Left ventricle myocardium superior (tissue), 1 donor: Measurements from ENCODE around the gene TCF7L2. TPM values are rescaled to one million over a fixed set of nuclear protein-coding genes. Genes with fewer than 3 reads are reported as not detected.
"Not testable (repeated sequence)": the region's sequence is repeated elsewhere in the genome, so short reads cannot be mapped to it uniquely, and the experiment has no call there.

Experiments
- ATAC-seq: fragments of 200-7000 bp; cut with Tn5 transposase; one replicate; pipeline ENCODE4 v1.9.1; 2020; ENCODE audit warnings: mild to moderate bottlenecking, moderate library complexity
- DNase-seq: peaks from one replicate; pipeline ENCODE4 v3.0.0-alpha.2; 2020
- intact Hi-C: fragments of 100-400 bp; cut with micrococcal nuclease; formaldehyde crosslinking; loops from one replicate; pipeline ENCODE4 v1.11.0; 2022
- total RNA-seq: library from RNA; stranded (reverse); fragmentation: NEBNext Ultra II Directional; extraction: Animal tissue kit (Norgen Biotek cat#: 25700); gene quantifications from one replicate; pipeline ENCODE4 v1.2.1, GENCODE V29; 2021
- donor health status: DM: no; HTN: yes; CAD: no; lungs with severe emphysema.

Gene TCF7L2
- total RNA-seq, 1 donor from 2014 or later, result 13.5 TPM

DNA sequence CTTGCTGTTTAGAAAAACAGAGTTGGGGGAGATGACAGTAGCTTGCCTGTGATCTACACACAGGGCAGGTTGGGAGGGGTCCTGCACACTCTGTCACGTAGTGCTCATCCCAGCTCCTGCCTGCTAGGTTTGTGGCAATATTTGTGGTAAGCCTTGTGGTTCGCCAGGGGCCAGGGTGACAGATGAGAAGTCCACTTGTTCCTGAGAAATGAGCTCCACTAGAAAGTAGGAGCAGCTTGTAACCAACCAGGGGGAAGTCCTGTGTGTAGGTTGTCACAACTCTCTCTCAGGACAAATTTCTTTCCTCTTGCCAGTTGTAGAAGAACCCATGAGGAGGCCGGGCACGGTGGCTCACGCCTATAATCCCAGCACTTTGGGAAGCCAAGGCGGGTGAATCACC lies 147.0 kb downstream of the TCF7L2 start:
- intact Hi-C loops, result no loop called here
- DNase-seq (no peak), ATAC-seq (no peak)

GRCh38 chr10:113099431-113100183 lies 149.6 kb downstream of the TCF7L2 start:
- no peak for DNase-seq
- intact Hi-C loops, result no loop called here
- ATAC-seq, result no peak

- ATAC-seq, result no peak
- intact Hi-C loops, result no loop called here
- DNase-seq, result no peak
These were observed 150.2 kb downstream of the TCF7L2 start for GRCh38 chr10:113100281-113100680.

DNA sequence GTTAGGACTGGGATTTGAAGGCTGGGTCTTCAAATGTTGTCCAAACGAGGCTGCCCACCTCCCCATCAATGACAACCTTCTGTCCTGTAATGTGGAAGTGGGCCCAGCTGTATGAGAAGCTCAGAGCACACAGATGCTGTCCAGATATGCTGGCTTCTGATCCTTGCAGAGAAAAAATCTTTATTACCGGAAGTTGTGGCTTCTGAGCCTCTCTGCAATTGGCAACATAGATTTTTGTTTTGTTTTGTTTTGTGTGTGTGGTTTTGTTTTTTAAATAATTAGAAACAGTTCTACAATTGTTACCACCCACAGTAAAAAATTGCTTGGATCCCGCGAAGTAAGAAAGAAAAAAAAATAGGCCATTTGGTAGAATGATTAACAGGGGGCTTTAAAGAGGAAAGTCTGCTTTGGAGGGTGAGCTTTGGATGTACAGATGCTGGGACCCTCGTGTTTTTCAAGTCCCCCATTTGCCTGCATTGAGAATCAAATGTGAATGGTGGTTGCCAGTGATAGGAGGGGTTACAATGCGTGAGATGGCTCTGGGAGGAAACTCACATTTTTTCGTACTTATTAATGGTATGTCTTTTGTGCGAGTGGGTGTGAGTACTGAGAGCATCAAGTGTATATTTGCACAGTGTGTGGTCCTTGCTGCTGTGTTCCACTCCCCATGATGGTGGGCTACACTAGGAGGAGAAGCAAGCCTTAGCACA lies 153.2 kb downstream of the TCF7L2 start:
- intact Hi-C loops, result no loop called here
- no peak for DNase-seq
- ATAC-seq, result no peak

- DNase-seq, result no peak
- intact Hi-C loops, result no loop called here
- no peak for ATAC-seq
These were observed 154.0 kb downstream of the TCF7L2 start for GRCh38 chr10:113104047-113104446.

DNA sequence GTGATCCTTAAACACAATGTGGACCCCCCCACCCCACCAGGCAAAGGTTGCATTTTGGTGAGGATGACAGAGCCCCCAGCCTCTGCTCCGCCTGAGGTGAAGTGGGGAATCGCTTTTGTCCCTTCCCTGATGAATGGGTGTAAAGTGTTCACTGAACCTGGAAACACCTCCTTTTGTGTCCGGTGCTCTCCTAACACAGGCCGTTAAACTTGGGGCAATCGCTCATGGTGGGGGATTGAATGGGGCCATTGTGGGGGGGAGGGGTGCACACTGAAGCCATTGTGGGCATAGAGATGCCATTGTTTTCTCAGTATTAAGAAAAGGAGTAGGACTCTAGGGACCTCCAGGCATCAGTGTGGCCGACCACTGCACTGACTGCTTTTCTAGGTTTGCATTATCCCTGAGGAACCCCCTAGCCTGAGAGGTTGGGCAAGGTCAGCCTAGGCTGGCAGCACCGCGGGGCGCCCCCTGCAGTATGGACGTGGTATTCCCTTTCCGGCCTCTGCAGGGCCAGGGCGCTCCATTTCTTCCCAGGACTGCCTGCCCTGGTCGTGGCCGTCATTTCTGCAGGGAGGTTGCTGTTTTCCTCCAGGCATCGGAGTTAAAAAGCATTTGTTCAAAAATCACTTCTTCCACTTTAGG lies 158.3 kb downstream of the TCF7L2 start:
- intact Hi-C loops, result no loop called here
- DNase-seq (peak; percentile 54), ATAC-seq (no peak)

- no peak for ATAC-seq
- intact Hi-C loops, result no loop called here
- DNase-seq, result no peak
These were observed 158.9 kb downstream of the TCF7L2 start for GRCh38 chr10:113108948-113109347.

- intact Hi-C loops, DNase-seq: not testable (repeated sequence)
These were observed 159.4 kb downstream of the TCF7L2 start for GRCh38 chr10:113109482-113109881.

GRCh38 chr10:113111260-113111659 lies 161.2 kb downstream of the TCF7L2 start:
- DNase-seq (no peak), ATAC-seq (no peak)
- intact Hi-C loops, result no loop called here

More at GRCh38 chr10:113109482-113109881, 159.4 kb downstream of the TCF7L2 start:
- ATAC-seq, result not testable (repeated sequence)

DNA sequence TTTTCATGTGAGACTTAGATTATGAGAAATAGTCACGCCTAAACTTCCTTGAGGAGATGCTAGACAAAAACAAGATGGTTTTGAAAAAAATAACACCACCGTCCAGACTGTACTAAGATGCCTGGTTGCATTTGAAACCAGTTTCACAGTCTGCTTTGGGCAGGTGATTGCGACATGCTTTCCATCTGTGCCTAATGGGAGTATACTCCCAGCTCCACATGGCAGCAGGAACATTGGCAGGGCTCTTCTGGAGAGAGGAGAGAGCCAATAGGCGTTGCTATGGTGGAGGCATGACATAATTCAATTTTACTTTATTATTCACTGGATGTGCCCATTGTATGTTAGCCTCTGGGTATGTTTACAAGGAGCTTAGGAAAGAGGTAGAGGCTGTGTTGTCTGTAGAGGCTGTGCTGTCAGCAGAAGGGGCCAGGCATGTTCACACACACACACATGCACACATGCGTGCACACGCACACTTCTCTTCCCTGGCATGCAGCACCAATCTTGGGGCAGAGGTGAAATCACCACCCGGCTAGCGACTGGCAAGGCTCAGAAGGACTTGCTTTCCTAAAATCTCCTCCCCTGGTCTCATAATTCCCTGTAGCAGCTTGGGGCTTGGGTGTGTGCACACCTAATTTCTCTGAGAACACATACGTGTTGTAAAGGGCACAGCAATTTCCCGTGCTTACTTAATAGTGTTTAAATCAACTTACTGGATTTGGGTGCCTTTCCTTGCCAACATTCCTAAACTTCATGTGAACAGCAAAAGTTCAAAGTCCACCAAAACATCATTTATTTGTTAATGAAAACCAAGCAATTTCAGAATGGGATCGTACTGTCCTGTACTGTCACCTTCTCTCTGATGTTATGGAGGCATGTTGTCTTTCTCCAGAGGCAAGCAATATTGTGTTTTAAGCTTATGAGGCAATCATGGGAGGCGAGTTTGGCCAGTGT lies 162.1 kb downstream of the TCF7L2 start:
- ATAC-seq, result peak; percentile 82
- intact Hi-C loops, result no loop called here
- no peak for DNase-seq

GRCh38 chr10:113113241-113113640 lies 163.2 kb downstream of the TCF7L2 start:
- ATAC-seq, result no peak

GRCh38 chr10:113113918-113114317 lies 163.9 kb downstream of the TCF7L2 start:
- ATAC-seq, result no peak
- DNase-seq, result no peak
- intact Hi-C loops, result no loop called here

More at GRCh38 chr10:113113241-113113640, 163.2 kb downstream of the TCF7L2 start:
- intact Hi-C loops, result no loop called here
- DNase-seq, result no peak

DNA sequence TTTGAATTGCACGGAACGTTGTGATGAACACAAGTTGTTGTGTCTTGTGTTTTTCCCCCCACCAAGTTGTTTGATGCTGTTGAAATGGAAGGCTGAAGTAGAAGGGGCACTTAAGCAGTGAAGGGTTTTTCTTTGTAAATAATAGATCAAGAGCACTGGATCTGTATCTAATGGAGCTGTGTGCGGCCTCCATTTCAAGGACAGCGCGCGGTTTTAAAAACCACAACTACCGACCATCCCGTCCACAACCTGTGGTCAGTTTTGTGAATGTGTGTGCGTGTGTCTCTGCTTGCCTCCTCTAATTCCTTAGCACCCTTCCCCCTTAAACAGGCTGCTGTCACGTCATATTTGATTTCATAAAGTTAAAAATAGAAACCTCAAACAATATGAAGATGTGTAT lies 165.5 kb downstream of the TCF7L2 start:
- DNase-seq (no peak), ATAC-seq (no peak)
- intact Hi-C loops, result no loop called here

DNA sequence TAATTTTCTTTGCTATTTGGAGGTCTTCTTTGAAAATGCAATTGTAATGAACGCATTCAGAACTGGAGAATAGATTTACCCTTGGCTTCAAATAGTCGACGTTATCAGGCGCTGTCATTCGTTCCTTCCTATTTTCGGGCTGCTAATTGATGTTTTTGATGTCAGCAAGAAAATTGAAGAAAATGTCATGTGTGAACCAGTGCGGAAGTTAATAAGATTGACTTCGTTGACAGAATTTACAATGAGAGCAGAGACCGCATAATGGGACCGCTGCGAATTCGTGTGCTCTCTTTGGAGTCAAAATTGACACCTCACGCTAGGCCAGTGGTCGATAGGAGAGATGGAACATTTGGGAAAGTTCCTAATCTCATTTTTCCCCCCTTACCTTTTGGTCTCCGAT lies 168.8 kb downstream of the TCF7L2 start:
- no peak for DNase-seq
- ATAC-seq, result no peak
- intact Hi-C loops, result no loop called here

GRCh38 chr10:113119801-113120200 lies 169.8 kb downstream of the TCF7L2 start:
- ATAC-seq (no peak), DNase-seq (no peak)
- intact Hi-C loops, result loop anchor here (10.0 kb wide), 3 partner anchors 265 to 395 kb away; no protein-coding TSS in a partner anchor

GRCh38 chr10:113121153-113121552 lies 171.1 kb downstream of the TCF7L2 start:
- DNase-seq (no peak), ATAC-seq (no peak)
- intact Hi-C loops, result loop anchor here (10.0 kb wide), 3 partner anchors 264 to 396 kb away; no protein-coding TSS in a partner anchor

- ATAC-seq, result no peak
- intact Hi-C loops, result loop anchor here (10.0 kb wide), 3 partner anchors 262 to 398 kb away; no protein-coding TSS in a partner anchor
These were observed 172.9 kb downstream of the TCF7L2 start for GRCh38 chr10:113122947-113123346.

DNA sequence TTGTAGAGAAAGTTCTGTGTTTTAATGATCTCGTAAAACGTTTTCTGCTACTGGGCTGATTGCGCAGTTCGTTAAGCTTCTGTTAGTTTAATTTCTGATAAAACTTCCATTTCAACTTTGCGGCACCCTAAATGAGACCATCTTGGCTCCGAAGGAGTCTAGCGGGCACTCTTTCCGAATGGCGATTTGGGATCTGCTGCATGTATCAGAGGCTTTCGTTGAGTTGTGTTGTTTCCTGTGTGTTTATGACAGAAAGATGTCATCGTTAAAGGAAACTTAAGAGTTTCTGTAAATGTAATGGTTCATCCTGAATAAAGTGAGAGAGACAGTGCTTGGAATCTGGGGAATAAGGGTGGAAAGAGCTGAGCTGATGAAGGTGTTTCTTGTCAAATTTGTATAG lies 174.7 kb downstream of the TCF7L2 start:
- no peak for DNase-seq
- ATAC-seq, result no peak

More at GRCh38 chr10:113122947-113123346, 172.9 kb downstream of the TCF7L2 start:
- no peak for DNase-seq

DNA sequence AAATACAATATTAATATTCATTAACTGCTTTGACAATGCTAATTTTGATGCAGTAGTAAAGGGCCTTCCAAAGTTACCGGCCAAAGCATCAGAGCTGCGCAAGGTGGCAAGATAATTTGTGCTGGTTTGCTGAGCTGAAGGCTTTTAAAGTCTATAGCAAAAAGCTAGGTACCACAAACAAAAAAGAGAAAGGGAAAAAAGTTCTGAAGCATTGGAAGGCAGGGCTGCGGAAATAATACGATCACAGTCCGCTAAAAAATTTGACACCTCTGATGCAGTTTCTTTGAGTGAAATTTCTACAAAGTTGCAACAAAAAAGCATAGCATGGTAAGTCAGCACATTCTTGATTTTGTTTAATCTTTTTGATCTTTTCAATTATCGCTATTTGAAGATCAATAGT lies 175.6 kb downstream of the TCF7L2 start:
- intact Hi-C loops, result loop anchor here (10.0 kb wide), 3 partner anchors 259 to 401 kb away; no protein-coding TSS in a partner anchor
- DNase-seq, result no peak

More for the DNA sequence above, 174.7 kb downstream of the TCF7L2 start:
- intact Hi-C loops, result loop anchor here (10.0 kb wide), 3 partner anchors 260 to 400 kb away; no protein-coding TSS in a partner anchor

More for the DNA sequence above, 175.6 kb downstream of the TCF7L2 start:
- ATAC-seq, result no peak
